GM19043 (cell line): ENCODE measurements around the gene TMEM202.
"Not testable (repeated sequence)": the region's sequence is repeated elsewhere in the genome, so short reads cannot be mapped to it uniquely, and the experiment has no call there.

Experiments used
- ATAC-seq: cut with Tn5 transposase; IDR thresholded peaks from one replicate; pipeline ENCODE4 v1.9.1; 2021; ENCODE audit warnings: low read depth; ENCODE audit not compliant: unreplicated experiment

TMEM202 gene

GRCh38 chr15:72398648-72399047 lies 543 bp downstream of the TMEM202 start:
- no peak for ATAC-seq

- ATAC-seq, result no peak
These were observed 4.6 kb downstream of the TMEM202 start for GRCh38 chr15:72402726-72403125.

GRCh38 chr15:72404356-72404755 lies 6.3 kb downstream of the TMEM202 start:
- ATAC-seq, result no peak

- ATAC-seq, result no peak
These were observed 6.7 kb downstream of the TMEM202 start for GRCh38 chr15:72404841-72405240.

GRCh38 chr15:72406936-72407335 lies 8.8 kb downstream of the TMEM202 start:
- ATAC-seq, result no peak

GRCh38 chr15:72411111-72411510 lies 13.0 kb downstream of the TMEM202 start:
- no peak for ATAC-seq

- no peak for ATAC-seq
These were observed 13.4 kb downstream of the TMEM202 start for GRCh38 chr15:72411544-72411943.

GRCh38 chr15:72413337-72413736 lies 15.2 kb downstream of the TMEM202 start:
- ATAC-seq, result not testable (repeated sequence)

GRCh38 chr15:72415304-72415703 lies 17.2 kb downstream of the TMEM202 start:
- no peak for ATAC-seq

GRCh38 chr15:72419768-72420167 lies 21.7 kb downstream of the TMEM202 start:
- ATAC-seq, result not testable (repeated sequence)

GRCh38 chr15:72420576-72420975 lies 22.5 kb downstream of the TMEM202 start:
- ATAC-seq, result no peak

GRCh38 chr15:72421484-72421883 lies 23.4 kb downstream of the TMEM202 start:
- no peak for ATAC-seq

- ATAC-seq, result no peak
These were observed 25.2 kb downstream of the TMEM202 start for GRCh38 chr15:72423256-72423655.

GRCh38 chr15:72426753-72427152 lies 28.6 kb downstream of the TMEM202 start:
- ATAC-seq, result no peak

GRCh38 chr15:72437650-72438316 lies 39.7 kb downstream of the TMEM202 start:
- no peak for ATAC-seq

- not testable (repeated sequence) for ATAC-seq
These were observed 44.7 kb downstream of the TMEM202 start for GRCh38 chr15:72442848-72443247.

- no peak for ATAC-seq
These were observed 47.3 kb downstream of the TMEM202 start for GRCh38 chr15:72445426-72445825.

- no peak for ATAC-seq
These were observed 52.7 kb downstream of the TMEM202 start for GRCh38 chr15:72450805-72451204.

GRCh38 chr15:72451224-72451623 lies 53.1 kb downstream of the TMEM202 start:
- ATAC-seq, result no peak

GRCh38 chr15:72456684-72457083 lies 58.6 kb downstream of the TMEM202 start:
- ATAC-seq, result no peak
